HL-60 (cell line): ENCODE measurements around the gene TNPO3.

ENCODE experiments used
- DNase-seq, 2 experiments: peaks; one replicate each; pipeline ENCODE4 v3.0.0-alpha.2; 2010 to 2020; ENCODE audit warnings: low read depth in 1 of 2, low spot score in 1 of 2
- H3K27ac ChIP-seq: fragments of 250-450 bp; sonication (Bioruptor Pico); replicated peaks from 2 replicates; pipeline ENCODE4 v1.5.1; 2020; ENCODE audit warnings: mild to moderate bottlenecking, moderate library complexity
- H3K27me3 ChIP-seq: fragments of 250-450 bp; sonication (Bioruptor Pico); 2 replicates; pipeline ENCODE4 v1.5.1; 2021; ENCODE audit warnings: mild to moderate bottlenecking, moderate library complexity; ENCODE audit not compliant: insufficient read depth, poor library complexity, severe bottlenecking
- H3K4me3 ChIP-seq: replicated peaks from 2 replicates; pipeline ENCODE4 v1.5.1; 2011; ENCODE audit warnings: mild to moderate bottlenecking, control low read depth, low read length; ENCODE audit not compliant: insufficient read depth
- GABPA ChIP-seq: IDR thresholded peaks from 2 replicates; pipeline ENCODE4 v1.6.1; 2012; ENCODE audit warnings: low read depth
- POLR2AphosphoS5 ChIP-seq: IDR thresholded peaks from 2 replicates; pipeline ENCODE4 v1.6.1; 2012; ENCODE audit warnings: low read depth
- SPI1 ChIP-seq: IDR thresholded peaks from 2 replicates; pipeline ENCODE4 v1.6.1; 2012; ENCODE audit warnings: low read depth, mild to moderate bottlenecking, borderline replicate concordance
- TF ChIP-seq, protein P1 (sequence below): IDR thresholded peaks from one replicate; pipeline ENCODE4 v1.5.1; 2011; ENCODE audit warnings: low read length, control low read depth, inconsistent platforms; ENCODE audit not compliant: insufficient read depth
- TF ChIP-seq, protein P2 (sequence below): IDR thresholded peaks from 2 replicates; pipeline ENCODE4 v1.6.1; 2012; ENCODE audit warnings: low read depth; ENCODE audit not compliant: insufficient replicate concordance

The TNPO3 gene

DNA sequence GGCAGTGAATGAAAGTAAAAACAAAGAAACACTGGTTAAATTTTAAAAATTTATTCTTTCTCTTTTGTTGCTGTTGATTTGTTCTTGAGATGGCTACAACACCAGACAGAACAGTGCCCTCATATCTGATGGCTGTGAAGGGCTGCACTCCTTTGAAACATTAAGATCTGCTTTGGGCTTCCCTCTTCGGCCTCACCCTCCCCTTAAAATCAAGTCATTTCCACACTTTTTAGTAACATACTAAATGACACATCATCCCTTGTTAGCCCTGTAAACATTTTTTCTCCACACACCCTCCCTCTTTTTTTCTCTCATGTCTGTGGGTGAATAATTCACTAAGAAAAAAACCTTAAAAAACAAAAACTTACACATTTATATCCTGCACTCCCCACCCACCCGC is 100.8 kb downstream of the TNPO3 start:
- no peak for DNase-seq
- Histone ChIP-seq H3K27ac (no peak overlapping the region), H3K27me3 (no peaks in the 10 kb centered on the region), H3K4me3 (no peak overlapping the region)
- TF ChIP-seq SPI1 (no peak), GABPA (no peak), POLR2AphosphoS5 (no peak)
- TF ChIP-seq, protein P1, sequence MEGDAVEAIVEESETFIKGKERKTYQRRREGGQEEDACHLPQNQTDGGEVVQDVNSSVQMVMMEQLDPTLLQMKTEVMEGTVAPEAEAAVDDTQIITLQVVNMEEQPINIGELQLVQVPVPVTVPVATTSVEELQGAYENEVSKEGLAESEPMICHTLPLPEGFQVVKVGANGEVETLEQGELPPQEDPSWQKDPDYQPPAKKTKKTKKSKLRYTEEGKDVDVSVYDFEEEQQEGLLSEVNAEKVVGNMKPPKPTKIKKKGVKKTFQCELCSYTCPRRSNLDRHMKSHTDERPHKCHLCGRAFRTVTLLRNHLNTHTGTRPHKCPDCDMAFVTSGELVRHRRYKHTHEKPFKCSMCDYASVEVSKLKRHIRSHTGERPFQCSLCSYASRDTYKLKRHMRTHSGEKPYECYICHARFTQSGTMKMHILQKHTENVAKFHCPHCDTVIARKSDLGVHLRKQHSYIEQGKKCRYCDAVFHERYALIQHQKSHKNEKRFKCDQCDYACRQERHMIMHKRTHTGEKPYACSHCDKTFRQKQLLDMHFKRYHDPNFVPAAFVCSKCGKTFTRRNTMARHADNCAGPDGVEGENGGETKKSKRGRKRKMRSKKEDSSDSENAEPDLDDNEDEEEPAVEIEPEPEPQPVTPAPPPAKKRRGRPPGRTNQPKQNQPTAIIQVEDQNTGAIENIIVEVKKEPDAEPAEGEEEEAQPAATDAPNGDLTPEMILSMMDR: no peak
- TF ChIP-seq, protein P2, sequence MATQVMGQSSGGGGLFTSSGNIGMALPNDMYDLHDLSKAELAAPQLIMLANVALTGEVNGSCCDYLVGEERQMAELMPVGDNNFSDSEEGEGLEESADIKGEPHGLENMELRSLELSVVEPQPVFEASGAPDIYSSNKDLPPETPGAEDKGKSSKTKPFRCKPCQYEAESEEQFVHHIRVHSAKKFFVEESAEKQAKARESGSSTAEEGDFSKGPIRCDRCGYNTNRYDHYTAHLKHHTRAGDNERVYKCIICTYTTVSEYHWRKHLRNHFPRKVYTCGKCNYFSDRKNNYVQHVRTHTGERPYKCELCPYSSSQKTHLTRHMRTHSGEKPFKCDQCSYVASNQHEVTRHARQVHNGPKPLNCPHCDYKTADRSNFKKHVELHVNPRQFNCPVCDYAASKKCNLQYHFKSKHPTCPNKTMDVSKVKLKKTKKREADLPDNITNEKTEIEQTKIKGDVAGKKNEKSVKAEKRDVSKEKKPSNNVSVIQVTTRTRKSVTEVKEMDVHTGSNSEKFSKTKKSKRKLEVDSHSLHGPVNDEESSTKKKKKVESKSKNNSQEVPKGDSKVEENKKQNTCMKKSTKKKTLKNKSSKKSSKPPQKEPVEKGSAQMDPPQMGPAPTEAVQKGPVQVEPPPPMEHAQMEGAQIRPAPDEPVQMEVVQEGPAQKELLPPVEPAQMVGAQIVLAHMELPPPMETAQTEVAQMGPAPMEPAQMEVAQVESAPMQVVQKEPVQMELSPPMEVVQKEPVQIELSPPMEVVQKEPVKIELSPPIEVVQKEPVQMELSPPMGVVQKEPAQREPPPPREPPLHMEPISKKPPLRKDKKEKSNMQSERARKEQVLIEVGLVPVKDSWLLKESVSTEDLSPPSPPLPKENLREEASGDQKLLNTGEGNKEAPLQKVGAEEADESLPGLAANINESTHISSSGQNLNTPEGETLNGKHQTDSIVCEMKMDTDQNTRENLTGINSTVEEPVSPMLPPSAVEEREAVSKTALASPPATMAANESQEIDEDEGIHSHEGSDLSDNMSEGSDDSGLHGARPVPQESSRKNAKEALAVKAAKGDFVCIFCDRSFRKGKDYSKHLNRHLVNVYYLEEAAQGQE: no peak

DNA sequence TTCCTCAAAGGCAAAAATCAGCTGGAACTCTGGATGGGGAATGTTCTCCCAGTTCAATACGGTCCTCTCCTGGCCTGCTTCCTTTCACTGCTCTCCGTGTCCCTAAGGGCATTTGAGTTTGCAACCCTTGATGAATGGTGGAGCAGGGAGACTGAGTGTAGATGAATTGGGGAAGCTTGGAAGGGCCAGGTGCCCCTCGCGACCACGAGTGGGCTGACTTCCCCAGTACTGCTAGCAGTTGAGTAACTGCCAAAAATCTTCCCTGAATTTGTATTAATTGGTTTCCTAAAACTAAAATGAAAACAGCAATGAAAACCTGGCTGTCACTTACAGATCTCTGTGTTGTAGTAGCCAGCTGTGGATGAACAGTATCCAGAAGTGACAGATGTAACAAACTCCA is 103.6 kb downstream of the TNPO3 start:
- no peak for DNase-seq
- Histone ChIP-seq H3K4me3 (no peak overlapping the region), H3K27me3 (no peaks in the 10 kb centered on the region), H3K27ac (no peak overlapping the region)
- TF ChIP-seq, protein P2: no peak
- peak; percentile 3; the same call in 1 of the 2 replicates for TF ChIP-seq SPI1

DNA sequence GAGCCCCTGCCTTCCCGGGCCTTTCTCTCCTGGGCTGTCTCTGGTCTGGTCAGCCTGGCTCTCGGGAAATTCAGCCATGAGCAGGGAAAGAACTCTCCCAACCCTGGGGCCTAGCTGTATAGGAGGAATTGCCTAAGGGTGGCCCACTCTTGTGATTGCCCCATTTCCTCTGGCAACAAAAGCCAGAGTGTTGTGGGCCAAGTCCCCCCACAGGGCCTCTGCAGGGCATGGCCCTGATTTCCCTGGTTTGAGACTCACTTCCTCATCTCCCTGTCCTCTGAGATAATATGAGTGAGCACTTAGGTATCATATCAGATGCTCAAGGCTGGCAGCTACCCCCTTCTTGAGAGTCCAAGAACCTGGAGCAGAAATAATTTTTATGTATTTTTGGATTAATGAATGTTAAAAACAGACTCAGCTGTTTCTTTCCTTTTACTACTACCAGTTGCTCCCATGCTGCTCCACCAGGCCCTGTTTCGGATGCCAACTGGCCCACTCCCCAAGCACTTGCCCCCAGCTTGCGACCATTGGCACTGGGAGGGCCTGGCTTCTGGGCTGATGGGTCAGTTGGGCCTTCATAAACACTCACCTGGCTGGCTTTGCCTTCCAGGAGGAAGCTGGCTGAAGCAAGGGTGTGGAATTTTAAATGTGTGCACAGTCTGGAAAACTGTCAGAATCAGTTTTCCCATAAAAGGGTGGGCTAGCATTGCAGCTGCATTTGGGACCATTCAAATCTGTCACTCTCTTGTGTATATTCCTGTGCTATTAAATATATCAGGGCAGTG is 105.7 kb downstream of the TNPO3 start:
- DNase-seq: peak; percentile 77 to 90
- Histone ChIP-seq H3K27ac (peak overlapping the region; percentile 55), H3K4me3 (no peak overlapping the region), H3K27me3 (no peaks in the 10 kb centered on the region)
- TF ChIP-seq, protein P1: no peak
- TF ChIP-seq POLR2AphosphoS5: peak; percentile 43; the same call in 1 of the 2 replicates
- TF ChIP-seq, protein P2: no peak
- TF ChIP-seq SPI1: peak; percentile 95
- peak; percentile 43; the same call in 1 of the 2 replicates for TF ChIP-seq GABPA
